ENCODE data around the gene PRTG. TPM values are rescaled to one million over a fixed set of nuclear protein-coding genes. Genes with fewer than 3 reads are reported as not detected.

Gene PRTG
- total and polyA plus RNA-seq, 2 donors (not counting 3 experiments of a cell fraction or from before 2014, with no cell fraction given) = 3.4 to 12.4 TPM

DNA sequence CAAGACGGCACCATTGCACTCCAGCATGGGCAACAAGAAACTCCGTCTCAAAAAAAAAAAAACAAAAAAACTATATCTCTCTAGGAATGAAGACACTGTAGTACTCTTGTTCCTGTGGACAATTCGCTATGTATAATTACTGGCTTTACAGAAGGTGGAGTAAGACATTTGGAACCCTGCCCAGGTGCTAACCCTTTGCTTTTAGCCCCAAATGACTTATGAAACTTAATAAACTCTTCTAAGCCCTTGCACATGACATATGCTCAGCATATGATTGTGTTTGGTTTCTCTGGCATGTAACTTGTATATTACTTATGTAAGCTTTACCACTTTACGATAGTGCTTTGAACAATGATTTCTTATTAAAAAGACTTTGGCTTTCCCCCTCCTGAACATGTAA is 27.3 kb upstream of the PRTG start:
- no peak overlapping the region for H3K4me3 ChIP-seq (replicated peaks in 1 of 3; ENCODE audit: insufficient read depth in 1 of 3, low read depth in 1 of 3, low read length in 3 of 3)
- BruUV-seq (replicated peaks) = no TSS peak
- no peak for FAIRE-seq
- ChIA-PET POLR2A (no interaction called here), CTCF (no interaction called here)
- H3K9ac ChIP-seq (replicated peaks; ENCODE audit: extremely low read depth, insufficient read depth, low read length) = no peak overlapping the region
- no peak overlapping the region for H3K4me2 ChIP-seq (ENCODE audit: insufficient read depth, low read length)
- no peak overlapping the region for H3K27ac ChIP-seq (ENCODE audit: insufficient read depth, low read depth, low read length)
- H4K20me1 ChIP-seq (replicated peaks; ENCODE audit: control insufficient read depth, extremely low read depth, insufficient read depth, low read length) = no peaks in the 10 kb centered on the region
- H3K27me3 ChIP-seq (ENCODE audit: control insufficient read depth in 2 of 2, insufficient read depth in 2 of 2, low read length in 2 of 2) = peaks cover 2 to 3% of the 10 kb centered on the region in 2 experiments
- H2AFZ ChIP-seq (ENCODE audit: low read depth, low read length) = no peak overlapping the region
- no peak for DNase-seq (ENCODE audit: low read depth, low spot score)
- no peaks in the 10 kb centered on the region for H3K9me3 ChIP-seq (replicated peaks; ENCODE audit: control insufficient read depth, insufficient read depth, low read length)
- dilution Hi-C loops (cut with MboI; ENCODE audit: extremely low pct_ligation_motif_present, low sequenced_read_pairs) (no loop called here), intact Hi-C loops (cut with micrococcal nuclease) (no loop called here)
- TF ChIP-seq EZH2 (IDR thresholded peaks at IDR 0.05; ENCODE audit: borderline replicate concordance, low read depth, low read length, severe bottlenecking) (no peak), FOS (IDR thresholded peaks at IDR 0.05; ENCODE audit: borderline replicate concordance, insufficient read depth, low read length) (no peak), POLR2A (IDR thresholded peaks at IDR 0.05; ENCODE audit: low read depth, low read length) (no peak)
- no peaks in the 10 kb centered on the region for H3K9me1 ChIP-seq (replicated peaks; ENCODE audit: control insufficient read depth, extremely low read depth, insufficient read depth, low read length)
- no peaks in the 10 kb centered on the region for H3K79me2 ChIP-seq (ENCODE audit: control insufficient read depth, insufficient read depth, low read length)
- H3K36me3 ChIP-seq (ENCODE audit: control insufficient read depth in 2 of 2, extremely low read depth in 1 of 2, insufficient read depth in 2 of 2, low read length in 2 of 2) = no peaks in the 10 kb centered on the region
- no peaks in the 10 kb centered on the region for H3K4me1 ChIP-seq (ENCODE audit: control insufficient read depth, extremely low read depth, insufficient read depth, low read length)

DNA sequence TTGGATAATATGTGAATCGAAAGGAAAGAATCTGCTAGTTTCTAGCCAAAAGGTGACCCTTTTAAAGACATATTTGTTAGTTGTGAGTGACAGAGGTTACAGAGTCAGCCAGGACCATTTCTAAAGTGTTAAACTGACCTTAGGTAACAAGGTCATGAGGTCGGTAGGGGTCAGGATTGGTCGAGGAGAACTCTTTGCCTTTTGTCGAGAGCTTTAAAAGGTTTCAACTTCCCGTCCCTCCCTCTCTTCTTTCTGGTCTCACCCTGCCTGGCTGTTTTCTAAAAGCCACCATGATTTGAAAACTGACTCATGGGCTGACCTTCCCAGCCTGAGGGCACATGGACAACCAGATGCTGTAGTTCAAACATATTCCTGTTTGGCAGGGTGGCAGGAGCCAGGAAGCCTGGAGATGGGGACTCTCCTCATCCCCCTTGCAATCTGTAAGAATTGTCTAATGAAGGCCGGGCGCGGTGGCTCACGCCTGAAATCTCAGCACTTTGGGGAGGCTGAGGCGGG is 25.8 kb upstream of the PRTG start:
- Histone ChIP-seq H2AFZ (ENCODE audit: low read depth, low read length) (no peak overlapping the region), H4K20me1 (replicated peaks; ENCODE audit: control insufficient read depth, extremely low read depth, insufficient read depth, low read length) (no peaks in the 10 kb centered on the region), H3K4me1 (ENCODE audit: control insufficient read depth, extremely low read depth, insufficient read depth, low read length) (no peaks in the 10 kb centered on the region), H3K79me2 (ENCODE audit: control insufficient read depth, insufficient read depth, low read length) (no peaks in the 10 kb centered on the region), H3K27me3 (ENCODE audit: control insufficient read depth in 2 of 2, insufficient read depth in 2 of 2, low read length in 2 of 2) (peaks cover 0 to 2% of the 10 kb centered on the region in 2 experiments), H3K4me3 (replicated peaks in 1 of 3; ENCODE audit: insufficient read depth in 1 of 3, low read depth in 1 of 3, low read length in 3 of 3) (no peak overlapping the region), H3K9me1 (replicated peaks; ENCODE audit: control insufficient read depth, extremely low read depth, insufficient read depth, low read length) (no peaks in the 10 kb centered on the region), H3K36me3 (ENCODE audit: control insufficient read depth in 2 of 2, extremely low read depth in 1 of 2, insufficient read depth in 2 of 2, low read length in 2 of 2) (no peaks in the 10 kb centered on the region), H3K4me2 (ENCODE audit: insufficient read depth, low read length) (no peak overlapping the region), H3K9ac (replicated peaks; ENCODE audit: extremely low read depth, insufficient read depth, low read length) (no peak overlapping the region), H3K27ac (ENCODE audit: insufficient read depth, low read depth, low read length) (no peak overlapping the region), H3K9me3 (replicated peaks; ENCODE audit: control insufficient read depth, insufficient read depth, low read length) (no peaks in the 10 kb centered on the region)
- ChIA-PET CTCF (no interaction called here), POLR2A (no interaction called here)
- TF ChIP-seq MYC (IDR thresholded peaks at IDR 0.05; ENCODE audit: low read depth, low read length) = no peak
- no peak for TF ChIP-seq EZH2 (IDR thresholded peaks at IDR 0.05; ENCODE audit: borderline replicate concordance, low read depth, low read length, severe bottlenecking)
- no peak for TF ChIP-seq POLR2AphosphoS5 (IDR thresholded peaks at IDR 0.05; ENCODE audit: insufficient read depth, low read depth, low read length)
- no peak for TF ChIP-seq JUN (IDR thresholded peaks at IDR 0.05; ENCODE audit: borderline replicate concordance, insufficient read depth, insufficient read length, low read depth)
- TF ChIP-seq, protein P1, sequence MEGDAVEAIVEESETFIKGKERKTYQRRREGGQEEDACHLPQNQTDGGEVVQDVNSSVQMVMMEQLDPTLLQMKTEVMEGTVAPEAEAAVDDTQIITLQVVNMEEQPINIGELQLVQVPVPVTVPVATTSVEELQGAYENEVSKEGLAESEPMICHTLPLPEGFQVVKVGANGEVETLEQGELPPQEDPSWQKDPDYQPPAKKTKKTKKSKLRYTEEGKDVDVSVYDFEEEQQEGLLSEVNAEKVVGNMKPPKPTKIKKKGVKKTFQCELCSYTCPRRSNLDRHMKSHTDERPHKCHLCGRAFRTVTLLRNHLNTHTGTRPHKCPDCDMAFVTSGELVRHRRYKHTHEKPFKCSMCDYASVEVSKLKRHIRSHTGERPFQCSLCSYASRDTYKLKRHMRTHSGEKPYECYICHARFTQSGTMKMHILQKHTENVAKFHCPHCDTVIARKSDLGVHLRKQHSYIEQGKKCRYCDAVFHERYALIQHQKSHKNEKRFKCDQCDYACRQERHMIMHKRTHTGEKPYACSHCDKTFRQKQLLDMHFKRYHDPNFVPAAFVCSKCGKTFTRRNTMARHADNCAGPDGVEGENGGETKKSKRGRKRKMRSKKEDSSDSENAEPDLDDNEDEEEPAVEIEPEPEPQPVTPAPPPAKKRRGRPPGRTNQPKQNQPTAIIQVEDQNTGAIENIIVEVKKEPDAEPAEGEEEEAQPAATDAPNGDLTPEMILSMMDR (IDR thresholded peaks at IDR 0.05; ENCODE audit: extremely low read depth in 1 of 2, insufficient read depth in 1 of 2, low read depth in 1 of 2, low read length in 2 of 2) = no peak
- TF ChIP-seq, protein P2, sequence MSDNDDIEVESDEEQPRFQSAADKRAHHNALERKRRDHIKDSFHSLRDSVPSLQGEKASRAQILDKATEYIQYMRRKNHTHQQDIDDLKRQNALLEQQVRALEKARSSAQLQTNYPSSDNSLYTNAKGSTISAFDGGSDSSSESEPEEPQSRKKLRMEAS (IDR thresholded peaks at IDR 0.05; ENCODE audit: insufficient read depth, insufficient read length) = no peak
- no peak for TF ChIP-seq FOS (IDR thresholded peaks at IDR 0.05; ENCODE audit: borderline replicate concordance, insufficient read depth, low read length)
- no peak for TF ChIP-seq POLR2A (IDR thresholded peaks at IDR 0.05; ENCODE audit: low read depth, low read length)
- no peak for TF ChIP-seq GATA2 (IDR thresholded peaks at IDR 0.05; ENCODE audit: insufficient read depth, insufficient read length, low read depth, low read length)
- DNase-seq (ENCODE audit: low read depth, low spot score) (no peak), FAIRE-seq (no peak)
- no TSS peak for BruUV-seq (replicated peaks)
- dilution Hi-C loops (cut with MboI; ENCODE audit: extremely low pct_ligation_motif_present, low sequenced_read_pairs) = no loop called here
- intact Hi-C loops (cut with micrococcal nuclease) = no loop called here

All from endothelial cell of umbilical vein (primary cell).